ENCODE measurements around the gene ATP6V0B. TPM values are rescaled to one million over a fixed set of nuclear protein-coding genes. Genes with fewer than 3 reads are reported as not detected.

ATP6V0B gene
- total and polyA plus RNA-seq, 9 of the 15 experiments (the other 6 are each of a cell fraction or from before 2014, with no cell fraction given) = 137 to 328 (median 220) TPM

- no peak for TF ChIP-seq PPARD (CRISPR knock-in tag; IDR thresholded peaks at IDR 0.05)
- peak; percentile 73 for TF ChIP-seq MYC (IDR thresholded peaks at IDR 0.05; ENCODE audit: low read depth, low read length)
- TF ChIP-seq MYC (CRISPR knock-in tag; IDR thresholded peaks at IDR 0.05; ENCODE audit: borderline replicate concordance, low read depth) = no peak; the same call in 1 of the 2 replicates
- peak; percentile 86 for TF ChIP-seq ZNF407 (IDR thresholded peaks at IDR 0.05; ENCODE audit: low read depth)
- TF ChIP-seq, protein P1, sequence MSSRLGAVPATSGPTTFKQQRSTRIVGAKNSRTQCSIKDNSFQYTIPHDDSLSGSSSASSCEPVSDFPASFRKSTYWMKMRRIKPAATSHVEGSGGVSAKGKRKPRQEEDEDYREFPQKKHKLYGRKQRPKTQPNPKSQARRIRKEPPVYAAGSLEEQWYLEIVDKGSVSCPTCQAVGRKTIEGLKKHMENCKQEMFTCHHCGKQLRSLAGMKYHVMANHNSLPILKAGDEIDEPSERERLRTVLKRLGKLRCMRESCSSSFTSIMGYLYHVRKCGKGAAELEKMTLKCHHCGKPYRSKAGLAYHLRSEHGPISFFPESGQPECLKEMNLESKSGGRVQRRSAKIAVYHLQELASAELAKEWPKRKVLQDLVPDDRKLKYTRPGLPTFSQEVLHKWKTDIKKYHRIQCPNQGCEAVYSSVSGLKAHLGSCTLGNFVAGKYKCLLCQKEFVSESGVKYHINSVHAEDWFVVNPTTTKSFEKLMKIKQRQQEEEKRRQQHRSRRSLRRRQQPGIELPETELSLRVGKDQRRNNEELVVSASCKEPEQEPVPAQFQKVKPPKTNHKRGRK (tag; IDR thresholded peaks at IDR 0.05) = no peak
- no peak for TF ChIP-seq SREBF1 (IDR thresholded peaks at IDR 0.05; ENCODE audit: borderline replicate concordance, low read depth, low read length)
- TF ChIP-seq, protein P2, sequence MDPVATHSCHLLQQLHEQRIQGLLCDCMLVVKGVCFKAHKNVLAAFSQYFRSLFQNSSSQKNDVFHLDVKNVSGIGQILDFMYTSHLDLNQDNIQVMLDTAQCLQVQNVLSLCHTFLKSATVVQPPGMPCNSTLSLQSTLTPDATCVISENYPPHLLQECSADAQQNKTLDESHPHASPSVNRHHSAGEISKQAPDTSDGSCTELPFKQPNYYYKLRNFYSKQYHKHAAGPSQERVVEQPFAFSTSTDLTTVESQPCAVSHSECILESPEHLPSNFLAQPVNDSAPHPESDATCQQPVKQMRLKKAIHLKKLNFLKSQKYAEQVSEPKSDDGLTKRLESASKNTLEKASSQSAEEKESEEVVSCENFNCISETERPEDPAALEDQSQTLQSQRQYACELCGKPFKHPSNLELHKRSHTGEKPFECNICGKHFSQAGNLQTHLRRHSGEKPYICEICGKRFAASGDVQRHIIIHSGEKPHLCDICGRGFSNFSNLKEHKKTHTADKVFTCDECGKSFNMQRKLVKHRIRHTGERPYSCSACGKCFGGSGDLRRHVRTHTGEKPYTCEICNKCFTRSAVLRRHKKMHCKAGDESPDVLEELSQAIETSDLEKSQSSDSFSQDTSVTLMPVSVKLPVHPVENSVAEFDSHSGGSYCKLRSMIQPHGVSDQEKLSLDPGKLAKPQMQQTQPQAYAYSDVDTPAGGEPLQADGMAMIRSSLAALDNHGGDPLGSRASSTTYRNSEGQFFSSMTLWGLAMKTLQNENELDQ (CRISPR knock-in tag; IDR thresholded peaks at IDR 0.05; ENCODE audit: borderline replicate concordance) = 0 out of 2 replicates have a peak, but pooled peaks have one; percentile 16
- TF ChIP-seq POLR2AphosphoS5 (IDR thresholded peaks at IDR 0.05; ENCODE audit: control insufficient read depth, insufficient read depth, low read depth, low read length) = no peak
- TF ChIP-seq, protein P3, sequence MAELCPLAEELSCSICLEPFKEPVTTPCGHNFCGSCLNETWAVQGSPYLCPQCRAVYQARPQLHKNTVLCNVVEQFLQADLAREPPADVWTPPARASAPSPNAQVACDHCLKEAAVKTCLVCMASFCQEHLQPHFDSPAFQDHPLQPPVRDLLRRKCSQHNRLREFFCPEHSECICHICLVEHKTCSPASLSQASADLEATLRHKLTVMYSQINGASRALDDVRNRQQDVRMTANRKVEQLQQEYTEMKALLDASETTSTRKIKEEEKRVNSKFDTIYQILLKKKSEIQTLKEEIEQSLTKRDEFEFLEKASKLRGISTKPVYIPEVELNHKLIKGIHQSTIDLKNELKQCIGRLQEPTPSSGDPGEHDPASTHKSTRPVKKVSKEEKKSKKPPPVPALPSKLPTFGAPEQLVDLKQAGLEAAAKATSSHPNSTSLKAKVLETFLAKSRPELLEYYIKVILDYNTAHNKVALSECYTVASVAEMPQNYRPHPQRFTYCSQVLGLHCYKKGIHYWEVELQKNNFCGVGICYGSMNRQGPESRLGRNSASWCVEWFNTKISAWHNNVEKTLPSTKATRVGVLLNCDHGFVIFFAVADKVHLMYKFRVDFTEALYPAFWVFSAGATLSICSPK (IDR thresholded peaks at IDR 0.05; ENCODE audit: borderline replicate concordance) = no peak
- TF ChIP-seq KAT8 (IDR thresholded peaks at IDR 0.05; ENCODE audit: low read depth) = no peak
Observed at GRCh38 chr1:43991476-43992231, 16.9 kb downstream of the ATP6V0B start, which contains the start of gene CCDC24 (continued).

All from K562 (cell line).